PC-9 (cell line): ENCODE data around the gene SLMAP.

ENCODE experiments used
- EZH2 ChIP-seq: fragments of 200-600 bp; sonication (generic); IDR thresholded peaks from 2 replicates; pipeline ENCODE4 v1.8.0; 2017; ENCODE audit warnings: antibody characterized with exemption, low read depth
- TF ChIP-seq, protein P1 (sequence below): fragments of 200-600 bp; sonication (generic); conservative IDR thresholded peaks from 2 replicates; pipeline ENCODE4 v1.6.1; 2017; ENCODE audit warnings: mixed run types, antibody characterized with exemption, mild to moderate bottlenecking, moderate library complexity

DNA sequence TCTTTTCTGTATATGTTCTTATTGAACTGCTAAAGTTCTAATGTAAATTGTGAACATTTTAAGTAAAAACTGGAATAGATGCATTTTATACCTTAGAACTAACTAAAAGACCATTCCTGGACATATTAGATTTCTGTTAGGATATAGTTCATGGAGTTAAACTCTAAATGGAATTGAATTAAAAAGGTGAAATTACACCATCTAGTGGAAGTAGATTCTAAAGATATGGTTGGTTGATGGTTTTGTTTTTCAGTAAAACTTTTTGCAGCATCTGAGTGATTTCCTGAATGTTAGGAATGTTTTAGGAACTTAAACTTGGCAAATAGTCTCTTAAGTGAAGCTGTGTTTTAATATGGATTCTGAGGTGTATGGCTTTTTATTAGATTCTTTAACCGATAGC is 96.8 kb downstream of the SLMAP start:
- TF ChIP-seq EZH2 = no peak
- TF ChIP-seq, protein P1, sequence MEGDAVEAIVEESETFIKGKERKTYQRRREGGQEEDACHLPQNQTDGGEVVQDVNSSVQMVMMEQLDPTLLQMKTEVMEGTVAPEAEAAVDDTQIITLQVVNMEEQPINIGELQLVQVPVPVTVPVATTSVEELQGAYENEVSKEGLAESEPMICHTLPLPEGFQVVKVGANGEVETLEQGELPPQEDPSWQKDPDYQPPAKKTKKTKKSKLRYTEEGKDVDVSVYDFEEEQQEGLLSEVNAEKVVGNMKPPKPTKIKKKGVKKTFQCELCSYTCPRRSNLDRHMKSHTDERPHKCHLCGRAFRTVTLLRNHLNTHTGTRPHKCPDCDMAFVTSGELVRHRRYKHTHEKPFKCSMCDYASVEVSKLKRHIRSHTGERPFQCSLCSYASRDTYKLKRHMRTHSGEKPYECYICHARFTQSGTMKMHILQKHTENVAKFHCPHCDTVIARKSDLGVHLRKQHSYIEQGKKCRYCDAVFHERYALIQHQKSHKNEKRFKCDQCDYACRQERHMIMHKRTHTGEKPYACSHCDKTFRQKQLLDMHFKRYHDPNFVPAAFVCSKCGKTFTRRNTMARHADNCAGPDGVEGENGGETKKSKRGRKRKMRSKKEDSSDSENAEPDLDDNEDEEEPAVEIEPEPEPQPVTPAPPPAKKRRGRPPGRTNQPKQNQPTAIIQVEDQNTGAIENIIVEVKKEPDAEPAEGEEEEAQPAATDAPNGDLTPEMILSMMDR = peak; percentile 59
